ENCODE measurements around the gene CD247. TPM values are rescaled to one million over a fixed set of nuclear protein-coding genes. Genes with fewer than 3 reads are reported as not detected.

CD247 gene
- total and polyA plus RNA-seq, 2 of the 4 experiments (the other 2 are of a cell fraction) = not detected

GRCh38 chr1:167507719-167508118, 10.6 kb downstream of the CD247 start:
- Histone ChIP-seq H2AK9ac (replicated peaks; ENCODE audit: low read depth, low read length, poor library complexity) (no peak overlapping the region), H4K5ac (ENCODE audit: low read depth, low read length) (no peak overlapping the region), H3K4me2 (ENCODE audit: low read depth, low read length) (no peak overlapping the region), H4K8ac (ENCODE audit: low read depth in 2 of 2, low read length in 2 of 2) (no peak overlapping the region), H3K14ac (replicated peaks; ENCODE audit: low read depth, low read length) (no peak overlapping the region), H3K36me3 (ENCODE audit: control insufficient read depth, insufficient read depth, low read length) (no peaks in the 10 kb centered on the region), H2BK20ac (ENCODE audit: low read depth, low read length) (no peak overlapping the region), H4K20me1 (ENCODE audit: insufficient read depth, low read length) (no peaks in the 10 kb centered on the region), H2BK120ac (ENCODE audit: low read depth, low read length) (no peak overlapping the region), H3K79me1 (ENCODE audit: low read depth in 1 of 2, low read length in 2 of 2) (no peaks in the 10 kb centered on the region), H3K56ac (ENCODE audit: extremely low read depth, insufficient read depth, low read length) (no peak overlapping the region), H3K18ac (ENCODE audit: low read depth, low read length) (no peak overlapping the region), H4K91ac (ENCODE audit: insufficient read depth, low read depth, low read length) (no peak overlapping the region), H3K4ac (ENCODE audit: low read depth, low read length) (no peak overlapping the region), H2AFZ (replicated peaks; ENCODE audit: low read length, poor library complexity) (no peak overlapping the region), H2BK5ac (ENCODE audit: low read depth, low read length, poor library complexity, severe bottlenecking) (no peak overlapping the region), H3K9ac (ENCODE audit: low read depth, low read length) (no peak overlapping the region), H2AK5ac (ENCODE audit: low read depth, low read length) (no peak overlapping the region), H3K27me3 (ENCODE audit: control insufficient read depth, insufficient read depth, low read length) (peaks cover 16% of the 10 kb centered on the region), H2BK15ac (ENCODE audit: low read depth, low read length) (no peak overlapping the region), H3K27ac (ENCODE audit: insufficient read depth, low read length) (no peak overlapping the region), H3K23ac (ENCODE audit: low read depth, low read length) (no peak overlapping the region), H3K4me1 (ENCODE audit: control insufficient read depth, insufficient read depth, low read length) (no peaks in the 10 kb centered on the region), H3K4me3 (ENCODE audit: insufficient read depth, low read depth, low read length) (no peak overlapping the region), H3K9me1 (ENCODE audit: insufficient read depth, low read length) (no peaks in the 10 kb centered on the region), H3K9me3 (ENCODE audit: control insufficient read depth, insufficient read depth, low read length) (no peaks in the 10 kb centered on the region)
- in situ Hi-C loops (cut with MboI; ENCODE audit: low sequenced_read_pairs) = no loop called here
- intact Hi-C loops (cut with micrococcal nuclease) = no loop called here
- no peak for DNase-seq
- ChIA-PET CTCF (interaction anchor here (0.6 to 1.2 kb wide), 3 partner anchors 11 to 1320 kb away, joined by 3 to 7 read pairs (median 3); no protein-coding TSS in a partner anchor), POLR2A (ENCODE audit: unreplicated experiment) (no interaction called here)
- TF ChIP-seq POLR2A (IDR thresholded peaks at IDR 0.05; ENCODE audit: low read depth, low read length) (no peak), MXI1 (IDR thresholded peaks at IDR 0.05; ENCODE audit: borderline replicate concordance, low read depth, low read length) (no peak), CTCF (conservative IDR thresholded peaks at IDR 0.05; ENCODE audit: low read depth, low read length) (no peak), RFX5 (IDR thresholded peaks at IDR 0.05; ENCODE audit: low read depth, low read length) (no peak), SMC3 (IDR thresholded peaks at IDR 0.05; ENCODE audit: low read depth, low read length) (no peak), CEBPB (IDR thresholded peaks at IDR 0.05; ENCODE audit: low read depth, low read length) (no peak)
- 57% methylated on average over 1 of the region's 3 CpGs; no CpG with 5 or more reads in 1 of the 2 experiments for WGBS, 2 experiments (ENCODE audit: extremely low coverage in 2 of 2, insufficient read length in 1 of 2)
- no peak for ATAC-seq (ENCODE audit: low read depth)
- dilution Hi-C loops (cut with HindIII; ENCODE audit: low sequenced_read_pairs, unreplicated experiment) = no loop called here
- no TSS peak for BruUV-seq (replicated peaks)
